GM21423 (cell line): ENCODE results near the gene CLDN14.

Experiments
- ATAC-seq: cut with Tn5 transposase; IDR thresholded peaks from one replicate; pipeline ENCODE4 v1.9.1; 2021; ENCODE audit warnings: mild to moderate bottlenecking, moderate library complexity; ENCODE audit not compliant: unreplicated experiment

The CLDN14 gene

DNA sequence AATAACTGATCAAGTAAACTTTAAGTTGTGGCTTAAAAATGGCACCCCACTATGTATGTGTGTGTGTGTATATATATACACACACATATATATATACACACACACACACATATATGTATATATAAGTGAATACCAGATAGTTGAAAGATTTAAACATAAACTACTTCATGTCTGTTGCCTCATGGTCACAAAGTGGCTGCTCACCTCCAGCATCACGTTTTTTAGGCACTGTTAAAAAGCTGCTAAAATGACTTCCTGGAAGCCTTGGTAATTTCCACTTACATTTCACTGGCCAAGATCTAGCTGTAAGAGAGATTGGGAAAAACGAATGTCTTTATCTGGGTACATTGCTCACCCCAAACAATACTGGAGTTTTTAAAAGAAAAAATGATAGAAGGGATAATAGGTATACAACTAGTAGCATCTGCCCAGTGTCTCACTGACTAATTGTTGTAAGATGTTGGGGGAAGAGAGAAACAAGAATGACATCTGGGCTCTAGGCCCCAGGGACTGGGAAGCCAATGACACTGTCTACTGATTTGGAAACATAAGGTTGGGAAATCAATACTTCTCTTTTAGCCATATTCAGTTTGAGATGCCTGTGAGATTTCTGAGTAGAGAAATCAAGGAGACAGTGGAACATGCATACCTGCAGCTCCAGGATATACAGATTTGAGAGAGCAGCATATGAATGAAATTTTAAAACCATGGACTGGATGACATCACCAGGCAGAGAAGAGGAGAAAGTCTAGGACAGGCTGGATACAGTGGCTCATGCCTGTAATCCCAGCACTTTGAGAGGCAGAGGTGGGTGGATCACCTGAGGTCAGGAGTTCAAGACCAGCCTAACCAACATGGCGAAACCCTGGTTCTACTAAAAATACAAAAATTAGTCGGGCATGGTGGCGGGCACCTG lies 42.8 kb downstream of the CLDN14 start:
- no peak for ATAC-seq

DNA sequence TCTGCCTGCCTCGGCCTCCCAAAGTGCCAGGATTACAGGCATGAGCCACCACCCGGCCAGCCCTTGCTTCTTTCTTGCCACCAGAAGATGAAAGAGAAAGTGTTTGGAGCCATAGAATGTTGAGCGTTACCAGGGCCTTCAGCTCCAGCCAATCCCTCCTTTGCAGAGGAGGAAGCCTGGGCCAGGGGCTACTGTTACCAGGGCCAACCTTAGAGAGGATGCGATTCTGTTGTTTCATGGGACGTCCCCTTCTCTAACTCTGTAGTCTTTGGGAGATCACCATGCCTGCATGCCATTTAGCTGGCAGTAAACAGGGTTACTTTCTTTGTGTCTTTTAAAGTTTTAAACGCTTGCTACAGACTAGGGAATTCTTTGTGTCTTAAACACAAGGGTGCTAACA lies 45.8 kb downstream of the CLDN14 start:
- ATAC-seq: no peak

DNA sequence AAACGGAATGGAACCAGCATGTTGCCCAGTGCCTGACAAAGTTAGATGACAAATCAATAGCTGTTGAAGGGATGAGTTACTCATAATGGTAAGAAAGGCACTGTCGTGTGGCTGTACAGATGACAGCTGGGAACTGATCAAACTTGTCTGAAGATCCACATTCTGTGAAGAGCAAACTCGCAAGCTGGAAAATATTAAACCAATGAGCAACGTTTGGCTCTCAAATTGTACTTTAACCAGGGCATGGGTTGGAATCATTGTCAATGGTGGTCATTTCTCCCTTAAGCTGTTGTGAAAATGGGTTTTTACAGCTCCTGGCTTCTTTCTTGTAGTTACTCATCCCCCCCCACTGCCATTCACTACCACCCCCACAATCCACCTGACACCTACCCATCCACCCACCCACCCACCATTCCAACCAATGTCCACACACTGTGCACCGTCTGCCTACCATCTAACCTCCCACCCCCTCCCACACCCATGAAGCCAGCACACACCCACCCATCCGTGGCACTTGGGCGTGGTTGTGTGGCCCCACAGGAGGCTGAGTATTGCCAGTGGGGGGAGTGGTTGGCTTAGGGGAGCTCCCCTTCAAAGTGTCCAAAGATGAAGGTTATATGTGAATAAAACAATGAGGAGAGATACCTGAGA lies 46.7 kb downstream of the CLDN14 start:
- ATAC-seq: no peak

DNA sequence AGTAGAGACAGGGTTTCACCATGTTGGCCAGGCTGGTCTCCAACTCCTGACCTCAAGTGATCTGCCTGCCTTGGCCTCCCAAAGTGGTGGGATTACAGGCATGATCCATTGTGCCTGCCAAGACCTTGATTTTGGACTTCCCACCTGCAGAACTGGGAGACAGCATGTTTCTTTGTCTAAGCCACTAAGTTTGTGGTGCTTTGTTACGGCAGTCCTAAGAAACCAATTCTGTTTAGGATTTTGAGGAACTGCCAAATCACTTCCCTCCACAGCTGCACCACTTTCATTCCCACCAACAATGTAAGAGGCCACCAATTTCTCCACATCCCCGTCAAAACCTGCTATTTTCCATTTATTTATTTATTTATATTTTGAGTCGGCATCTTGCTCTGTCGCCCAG lies 48.7 kb downstream of the CLDN14 start:
- no peak for ATAC-seq

DNA sequence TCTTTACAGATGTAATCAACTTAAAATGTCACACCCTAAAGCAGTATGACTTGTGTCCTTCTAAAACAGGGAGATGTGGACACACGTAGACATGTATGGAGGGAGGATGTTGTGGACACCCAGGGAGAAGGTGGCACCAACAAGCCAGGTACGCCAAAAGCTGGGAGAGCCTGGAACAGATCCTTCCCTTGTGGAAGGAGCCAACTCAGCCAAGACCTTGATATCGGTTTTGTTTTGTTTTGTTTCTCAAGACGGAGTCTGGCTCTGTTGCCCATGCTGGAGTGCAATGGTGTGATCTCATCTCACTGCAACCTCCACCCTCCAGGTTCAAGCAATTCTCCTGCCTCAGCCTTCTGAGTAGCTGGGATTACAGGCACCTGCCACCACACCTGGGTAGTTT lies 49.1 kb downstream of the CLDN14 start:
- no peak for ATAC-seq

DNA sequence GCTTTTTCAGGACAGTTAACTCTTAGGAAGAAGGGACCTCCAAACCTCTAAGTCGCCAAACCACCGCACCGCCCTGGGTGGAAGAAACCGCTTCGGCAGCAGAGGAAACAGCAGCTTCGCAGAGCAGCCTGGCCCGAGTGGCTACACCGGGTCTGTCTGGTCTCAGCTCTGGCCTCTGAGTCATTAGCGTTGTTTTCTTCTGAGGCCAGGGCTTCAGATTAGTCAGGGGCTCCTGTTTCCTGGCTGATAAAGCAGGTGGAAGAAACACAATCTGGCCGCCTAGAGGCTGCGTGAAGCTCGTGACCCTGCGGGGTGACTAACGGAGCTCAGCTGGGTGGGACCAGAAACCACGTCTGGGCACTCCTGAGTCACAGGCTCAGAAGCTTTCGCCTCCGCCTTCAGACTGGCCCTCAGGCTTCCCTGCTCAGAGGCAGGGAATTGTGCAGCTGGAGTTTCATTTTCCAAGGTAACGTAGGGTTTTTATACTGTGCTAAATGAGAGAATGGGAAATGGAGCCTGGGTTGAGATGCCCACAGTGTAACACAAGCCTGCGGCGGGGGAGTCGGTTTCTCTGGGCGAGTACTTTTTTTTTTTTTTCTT lies 49.9 kb downstream of the CLDN14 start:
- ATAC-seq: peak; percentile 84

DNA sequence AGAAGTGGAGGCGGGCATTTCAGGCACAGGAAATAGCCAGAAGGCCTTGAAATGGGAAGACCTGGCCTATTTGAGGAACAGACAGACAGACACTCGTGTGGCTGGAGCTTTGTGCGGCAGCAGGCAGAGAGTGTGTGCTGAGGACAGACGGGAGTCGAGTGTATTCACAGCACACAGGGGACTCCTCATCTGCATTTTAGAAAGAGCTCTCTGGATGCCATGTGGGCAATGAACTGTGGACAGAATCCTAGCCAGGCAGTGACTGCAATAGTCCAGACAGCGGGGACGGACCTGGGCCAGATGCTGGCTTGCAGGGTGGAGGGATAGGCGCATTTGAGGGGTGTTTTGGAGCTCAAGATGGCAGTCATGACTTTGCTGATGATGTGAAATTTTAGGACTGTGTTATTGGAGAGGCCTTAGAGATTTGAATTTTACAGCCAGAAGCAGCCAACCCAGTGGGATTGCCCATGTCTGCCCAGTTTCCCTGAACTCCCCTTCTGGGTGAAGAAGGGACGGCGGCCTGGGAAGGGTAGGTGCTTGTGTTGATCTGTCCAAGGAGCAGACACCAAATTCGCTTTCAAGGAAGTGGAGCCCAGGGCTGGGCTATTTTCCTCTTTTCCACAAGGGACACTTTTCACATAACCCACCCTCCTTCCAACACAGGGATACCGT lies 51.0 kb downstream of the CLDN14 start:
- ATAC-seq: no peak

DNA sequence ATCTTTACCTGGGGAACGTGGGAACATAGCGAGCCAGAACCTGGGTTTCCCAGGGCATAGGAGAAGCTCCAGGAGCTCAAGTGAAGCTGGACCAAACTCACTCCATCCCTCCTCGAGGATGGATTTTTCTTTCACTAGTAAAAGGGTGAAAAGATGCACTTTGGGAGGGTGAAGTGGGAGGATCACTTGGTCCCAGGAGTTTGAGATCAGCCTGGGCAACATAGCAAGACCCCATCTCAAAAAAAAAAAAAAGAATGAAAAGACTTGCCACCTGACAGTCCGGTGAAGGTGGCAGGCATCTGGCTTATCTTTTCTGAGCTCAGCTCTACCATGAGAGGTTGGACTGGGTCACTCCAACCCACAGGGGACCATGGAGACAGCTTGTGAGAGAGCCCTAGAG lies 52.4 kb downstream of the CLDN14 start:
- no peak for ATAC-seq

DNA sequence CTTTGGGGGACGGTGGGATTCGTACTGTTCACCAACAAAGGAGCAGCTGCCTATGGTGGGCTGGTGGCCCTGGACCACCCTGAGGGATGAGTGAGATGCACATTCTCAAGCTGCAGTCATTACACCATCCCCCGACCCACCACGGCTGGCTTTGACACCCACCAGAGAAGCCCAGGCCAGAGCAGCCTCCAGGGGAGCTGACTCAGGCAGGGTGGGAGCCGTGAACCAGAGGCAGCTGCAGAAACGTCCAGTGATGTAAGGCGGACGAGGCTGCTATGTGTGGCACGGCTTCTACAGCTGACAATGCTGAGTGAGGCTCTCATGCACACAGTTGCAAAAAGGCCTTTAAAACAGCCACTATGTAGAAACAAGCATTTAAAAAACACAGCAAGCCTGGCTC lies 54.6 kb downstream of the CLDN14 start:
- ATAC-seq: no peak

DNA sequence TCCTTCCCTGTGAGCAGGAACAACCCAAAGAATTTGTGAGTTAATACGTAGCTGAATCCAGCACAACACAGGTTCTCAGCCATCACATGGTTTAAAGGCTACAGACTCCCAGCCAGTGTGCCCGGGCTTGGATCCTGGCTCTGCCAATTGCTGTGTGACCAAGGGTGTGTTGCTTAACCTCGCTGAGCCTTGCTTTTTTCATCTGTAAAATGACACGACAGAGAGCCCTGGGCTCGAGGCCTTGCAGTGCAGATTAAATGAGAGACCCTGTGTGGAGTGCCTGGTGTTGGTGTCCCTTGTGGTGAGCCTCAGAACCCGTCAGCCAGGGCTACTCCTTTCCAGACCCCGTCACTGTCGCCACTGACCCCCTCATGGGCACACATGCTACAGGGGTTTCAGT lies 55.3 kb downstream of the CLDN14 start:
- ATAC-seq: no peak

DNA sequence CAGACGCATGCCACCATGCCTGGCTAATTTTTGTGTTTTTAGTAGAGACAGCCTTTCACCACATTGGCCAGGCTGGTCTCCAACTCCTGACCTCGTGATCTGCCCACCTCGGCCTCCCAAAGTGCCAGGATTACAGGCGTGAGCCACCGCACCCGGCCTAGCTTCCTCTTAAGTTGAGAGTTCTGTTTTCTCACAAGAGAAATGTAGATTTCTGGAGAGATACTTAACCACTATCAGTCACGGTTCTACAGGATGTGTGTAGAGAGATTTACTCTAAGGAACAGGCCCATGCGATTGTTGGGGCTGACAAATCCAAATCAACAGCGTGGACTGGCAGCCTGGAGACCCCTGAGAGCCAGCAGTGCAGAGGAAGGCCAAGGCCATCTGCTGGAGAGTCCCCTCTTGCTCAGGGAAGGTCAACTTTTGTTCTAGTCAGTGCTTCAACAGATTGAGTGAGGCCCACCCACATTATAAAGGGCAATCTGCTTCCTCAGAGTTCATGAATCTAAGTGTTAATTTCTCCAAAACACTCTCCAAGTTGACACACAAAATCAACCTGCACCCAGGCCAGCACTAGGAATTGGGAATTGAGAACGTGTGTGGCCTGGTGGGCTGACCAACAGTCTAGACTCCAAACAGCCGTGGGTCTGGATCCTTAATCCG lies 56.0 kb downstream of the CLDN14 start:
- ATAC-seq: no peak

DNA sequence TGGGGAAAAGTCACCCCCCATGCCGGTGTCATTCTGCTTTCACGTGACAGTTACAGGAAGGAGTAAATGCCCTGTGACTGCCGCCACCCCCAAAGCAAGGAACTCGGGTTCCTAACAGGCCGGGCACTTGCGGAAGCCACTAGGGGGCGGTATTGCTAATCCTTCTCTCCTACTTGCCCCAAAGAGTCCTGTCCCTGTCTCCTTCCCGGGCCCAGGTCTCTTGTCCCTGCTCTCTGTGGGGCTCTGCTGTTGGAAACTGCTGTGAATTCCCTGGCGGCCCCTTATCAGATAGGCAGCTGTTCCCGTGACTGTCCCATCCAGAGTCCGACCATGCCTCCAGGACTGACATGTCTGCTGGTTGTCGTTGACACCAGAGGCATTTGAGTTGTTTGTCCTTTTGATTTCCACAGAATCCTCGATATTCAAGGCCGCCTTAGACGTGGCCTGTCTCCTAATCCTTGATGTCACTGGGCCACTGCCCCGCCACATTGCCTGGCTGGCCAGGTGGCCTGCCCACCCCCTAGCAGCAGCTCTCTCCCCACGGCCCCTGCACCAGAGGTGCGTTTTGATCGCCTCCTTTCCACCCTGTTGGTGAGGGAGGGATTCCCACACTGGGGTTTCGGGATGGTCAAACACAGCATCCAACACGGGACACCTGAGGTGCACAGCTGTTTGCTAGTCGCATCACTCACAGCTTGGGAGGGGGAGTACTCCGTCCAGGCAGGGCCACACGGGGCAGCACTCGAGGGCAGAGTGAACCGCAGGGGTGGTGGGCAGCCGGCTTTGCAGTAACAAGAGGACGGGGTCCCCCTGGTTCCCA lies 57.4 kb downstream of the CLDN14 start:
- ATAC-seq: no peak

DNA sequence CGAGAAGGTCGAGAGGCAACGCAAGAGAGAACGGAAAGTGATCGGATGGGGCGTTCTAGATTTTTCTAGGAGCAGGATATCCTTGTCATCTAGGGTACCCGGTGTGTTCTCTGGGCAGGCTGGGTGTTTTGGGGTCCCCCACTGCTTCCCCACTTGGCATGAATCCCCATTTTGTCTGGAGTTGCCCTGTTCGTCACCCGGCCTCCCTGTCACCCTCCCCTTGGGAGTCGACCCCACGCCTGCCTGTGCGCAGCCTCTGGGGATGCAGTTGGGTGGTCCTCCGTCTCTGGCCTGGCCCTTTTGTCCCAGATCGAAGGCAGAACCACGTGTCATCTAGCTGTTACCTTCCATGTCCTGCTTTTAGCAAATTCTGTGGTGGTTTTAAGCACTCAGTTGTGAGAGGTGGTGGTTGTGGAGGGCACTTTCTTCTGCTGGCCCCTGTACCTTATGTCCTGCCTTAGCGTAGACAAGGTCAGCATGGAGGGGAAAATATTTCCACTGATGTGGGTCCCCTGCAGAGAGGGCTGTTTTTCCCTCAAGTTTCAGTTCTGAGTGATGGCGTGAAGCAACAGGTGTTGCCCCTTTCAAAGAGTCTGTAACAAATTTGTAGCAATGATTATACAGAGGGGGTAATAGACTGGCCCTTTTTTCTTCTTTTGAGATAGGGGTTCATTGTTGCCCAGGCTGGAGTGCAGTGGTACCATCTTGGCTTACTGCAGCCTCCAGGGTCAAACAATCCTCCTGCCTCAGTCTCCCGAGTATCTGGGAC lies 59.2 kb downstream of the CLDN14 start:
- ATAC-seq: no peak

DNA sequence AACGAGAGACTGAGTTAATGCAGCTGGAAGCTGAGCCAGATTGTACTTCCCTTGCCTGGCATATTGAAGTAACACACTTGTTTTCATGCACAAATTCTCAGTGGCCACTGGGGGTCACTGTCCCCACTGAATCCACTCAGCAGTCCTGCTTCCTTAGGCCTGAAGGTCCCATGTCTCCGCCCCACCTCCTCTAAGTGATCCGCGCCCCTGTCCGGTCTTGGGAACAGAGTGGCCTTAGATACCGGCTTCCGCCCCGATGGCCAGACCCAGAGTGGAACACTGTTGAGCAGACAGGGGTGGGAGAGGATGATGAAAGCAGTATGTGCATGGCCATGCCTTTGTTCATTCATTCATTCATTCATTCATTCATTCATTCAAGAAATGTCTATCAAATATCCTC lies 59.9 kb downstream of the CLDN14 start:
- no peak for ATAC-seq

DNA sequence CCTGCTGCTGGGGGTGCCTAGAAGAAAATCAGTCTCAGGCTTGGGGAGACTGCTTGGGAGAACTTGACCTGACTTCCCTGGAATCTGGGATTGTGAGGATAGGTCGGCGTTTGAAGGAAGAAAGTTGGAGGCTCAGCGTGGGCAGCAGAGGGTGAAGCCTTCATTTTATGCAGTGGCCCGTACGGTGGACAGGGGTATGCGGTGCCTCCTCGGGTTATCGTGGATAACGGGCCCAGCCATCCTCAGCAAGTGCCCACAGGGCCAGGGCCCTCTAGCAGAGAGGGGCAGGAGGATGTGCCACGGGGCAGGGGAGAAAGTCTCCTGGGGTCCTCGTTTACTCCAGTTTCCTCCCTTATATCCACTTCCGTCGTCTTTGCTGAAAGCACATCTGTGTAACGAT lies 60.7 kb downstream of the CLDN14 start:
- no peak for ATAC-seq

DNA sequence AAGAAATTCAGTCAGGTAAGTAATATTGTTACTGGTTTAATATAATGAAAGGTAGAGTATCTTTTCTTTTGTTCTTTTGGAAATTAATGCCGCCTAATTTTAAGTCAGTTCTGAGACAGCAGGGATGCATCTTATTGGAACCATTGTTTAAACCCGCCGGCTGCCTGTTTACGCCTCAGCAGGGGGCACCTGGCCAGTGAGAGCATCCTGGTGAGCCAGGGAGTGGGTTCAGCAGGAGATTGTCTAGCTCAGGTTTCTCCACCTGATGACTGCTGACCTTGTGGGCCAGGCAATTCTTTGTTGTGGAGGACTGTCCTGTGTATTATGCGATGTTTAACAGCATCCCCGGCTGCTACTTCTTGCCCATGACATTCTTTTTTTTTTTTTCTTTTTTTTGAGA lies 64.5 kb downstream of the CLDN14 start:
- ATAC-seq: no peak

DNA sequence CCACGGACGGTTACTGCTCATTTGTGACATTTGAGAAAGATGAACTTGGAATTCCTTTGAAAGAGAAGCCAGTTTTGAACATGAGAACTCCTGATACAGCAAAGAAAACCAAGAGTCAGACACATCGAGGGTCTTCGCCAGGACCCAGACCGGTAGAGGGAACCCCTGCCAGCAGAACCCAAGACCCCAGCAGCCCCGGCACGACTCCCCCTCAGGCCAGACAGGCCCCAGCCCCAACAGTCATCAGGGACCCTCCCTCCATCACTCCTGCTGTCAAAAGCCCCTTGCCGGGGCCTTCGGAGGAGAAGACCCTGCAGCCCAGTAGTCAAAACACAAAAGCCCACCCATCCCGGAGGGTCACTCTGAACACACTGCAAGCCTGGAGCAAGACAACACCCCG lies 67.0 kb downstream of the CLDN14 start:
- no peak for ATAC-seq

DNA sequence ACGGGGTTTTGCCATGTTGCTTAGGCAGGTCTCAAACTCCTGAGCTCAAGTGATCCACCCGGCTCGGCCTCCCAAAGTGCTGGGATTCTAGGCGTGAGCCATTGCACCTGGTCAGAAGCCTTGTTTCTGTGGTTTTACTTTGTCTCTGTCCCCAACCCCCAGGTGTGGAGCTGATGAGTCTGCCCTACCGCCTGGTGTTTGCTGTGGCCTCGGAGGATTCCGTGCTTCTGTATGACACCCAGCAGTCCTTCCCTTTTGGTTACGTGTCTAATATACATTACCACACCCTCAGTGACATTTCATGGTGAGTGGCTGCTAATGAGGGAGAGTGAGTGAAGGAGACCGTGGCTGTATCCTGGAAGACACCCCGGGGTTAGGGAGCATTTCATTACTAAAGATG lies 68.6 kb downstream of the CLDN14 start:
- ATAC-seq: no peak
